Effector memory CD8-positive, alpha-beta T cell (primary cell): Measurements from ENCODE around the gene NATD1.
"Not testable (repeated sequence)": the region's sequence is repeated elsewhere in the genome, so short reads cannot be mapped to it uniquely, and the experiment has no call there.

Experiments
- ATAC-seq: fragments of 150-1000 bp; cut with Tn5 transposase; replicated peaks from 2 replicates; pipeline ENCODE4 v1.10.0; 2021; ENCODE audit warnings: mild to moderate bottlenecking, moderate library complexity
- DNase-seq, 3 experiments: peaks; one replicate each; pipeline ENCODE4 v3.0.0; 2021
- H3K27ac Mint-ChIP-seq, 2 donors: one replicate each; pipeline ENCODE4 v1.8.0; 2022; ENCODE audit warnings: mild to moderate bottlenecking in 2 of 2, mixed read lengths in 2 of 2, moderate library complexity in 2 of 2
- H3K27me3 Mint-ChIP-seq, 2 donors: one replicate each; pipeline ENCODE4 v1.8.0; 2022; ENCODE audit warnings: mixed read lengths in 2 of 2
- H3K36me3 Mint-ChIP-seq: one replicate; pipeline ENCODE4 v1.8.0; 2022; ENCODE audit warnings: mild to moderate bottlenecking, moderate library complexity, mixed read lengths; ENCODE audit not compliant: insufficient read depth
- H3K4me1 Mint-ChIP-seq, 2 donors: one replicate each; pipeline ENCODE4 v1.8.0; 2022; ENCODE audit warnings: low read depth in 2 of 2, mixed read lengths in 2 of 2
- H3K4me3 Mint-ChIP-seq, 2 donors: one replicate each; pipeline ENCODE4 v1.8.0; 2022; ENCODE audit warnings: mild to moderate bottlenecking in 2 of 2, mixed read lengths in 2 of 2, moderate library complexity in 2 of 2
- H3K9me3 Mint-ChIP-seq, 2 donors: one replicate each; pipeline ENCODE4 v1.8.0; 2022; ENCODE audit warnings: mixed read lengths in 2 of 2

Gene NATD1

DNA sequence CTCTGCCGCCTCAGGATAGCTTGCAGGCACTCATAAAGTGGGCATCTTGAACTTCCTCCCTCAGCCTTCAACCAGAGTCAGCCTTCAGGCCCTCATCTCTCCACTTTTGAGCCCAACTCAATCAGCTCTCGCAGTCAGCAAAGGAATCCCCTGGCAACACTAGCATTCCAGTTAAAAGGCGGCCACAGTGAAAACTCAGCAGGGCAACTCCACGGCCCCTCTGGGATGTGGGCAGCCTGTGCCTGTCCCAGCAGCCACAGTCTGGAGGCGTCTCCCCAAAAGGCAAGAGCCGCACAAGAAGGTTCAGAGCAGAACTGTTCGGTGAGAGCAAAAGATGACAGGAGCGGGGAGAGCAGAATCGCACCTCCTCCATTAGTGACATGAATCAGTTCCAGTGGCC is 48.3 kb downstream of the NATD1 start:
- Mint-ChIP-seq H3K4me3 (no peak overlapping the region), H3K9me3 (no peaks in the 10 kb centered on the region), H3K4me1 (peaks cover 22 to 33% of the 10 kb centered on the region in 2 donors), H3K36me3 (peaks cover 7% of the 10 kb centered on the region), H3K27me3 (no peaks in the 10 kb centered on the region), H3K27ac (peak overlapping the region in 1 of 2 donors; percentile 59)
- DNase-seq (no peak), ATAC-seq (no peak)

DNA sequence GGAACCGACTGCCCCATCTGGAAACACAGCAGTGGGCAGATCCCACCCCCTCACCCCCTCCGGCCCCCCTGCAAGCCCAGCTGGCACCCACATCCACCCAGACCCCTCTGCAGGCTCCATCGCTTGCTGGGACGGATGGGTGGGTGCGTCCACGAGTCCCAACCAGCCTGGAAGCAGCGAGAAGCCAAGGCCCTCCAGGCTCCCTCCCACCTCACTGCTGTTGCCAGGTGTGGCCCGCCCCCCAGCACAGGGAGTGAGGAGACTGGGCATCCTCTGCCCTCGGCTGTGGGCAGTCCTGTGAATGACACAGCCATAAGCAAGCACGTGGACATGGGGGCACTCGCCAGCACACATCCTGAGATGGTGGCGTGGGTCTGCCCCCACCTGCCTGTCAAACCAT is 50.7 kb downstream of the NATD1 start:
- H3K27me3 Mint-ChIP-seq: no peaks in the 10 kb centered on the region
- H3K27ac Mint-ChIP-seq: no peak overlapping the region
- ATAC-seq (no peak), DNase-seq (no peak)
- H3K4me1 Mint-ChIP-seq: peaks cover 27 to 36% of the 10 kb centered on the region in 2 donors
- H3K4me3 Mint-ChIP-seq: no peak overlapping the region
- no peaks in the 10 kb centered on the region for H3K9me3 Mint-ChIP-seq
- peaks cover 25% of the 10 kb centered on the region for H3K36me3 Mint-ChIP-seq

DNA sequence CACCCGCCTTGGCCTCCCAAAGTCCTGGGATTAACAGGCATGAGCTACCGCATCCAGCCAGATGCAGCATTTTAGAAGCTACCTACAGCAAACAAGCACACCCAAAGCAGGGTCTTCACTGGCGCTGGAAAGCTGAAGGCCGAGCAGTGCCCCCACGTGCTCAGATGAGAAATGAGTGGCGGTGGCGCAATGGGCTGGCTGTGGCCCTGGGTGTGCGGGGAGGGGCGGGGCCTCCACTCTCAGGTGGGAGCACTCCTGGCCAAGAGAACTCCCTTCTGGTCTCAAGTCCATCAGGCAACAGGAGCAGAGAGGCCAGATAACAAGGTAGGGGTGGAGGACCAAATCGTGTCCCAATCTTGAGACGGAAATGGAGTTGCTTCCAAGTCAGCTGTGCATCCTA is 51.3 kb downstream of the NATD1 start:
- no peaks in the 10 kb centered on the region for H3K27me3 Mint-ChIP-seq
- ATAC-seq (no peak), DNase-seq (no peak)
- no peaks in the 10 kb centered on the region for H3K9me3 Mint-ChIP-seq
- H3K4me1 Mint-ChIP-seq: peaks cover 27 to 36% of the 10 kb centered on the region in 2 donors
- H3K4me3 Mint-ChIP-seq: no peak overlapping the region
- peaks cover 31% of the 10 kb centered on the region for H3K36me3 Mint-ChIP-seq
- H3K27ac Mint-ChIP-seq: peak overlapping the region in 1 of 2 donors; percentile 81

DNA sequence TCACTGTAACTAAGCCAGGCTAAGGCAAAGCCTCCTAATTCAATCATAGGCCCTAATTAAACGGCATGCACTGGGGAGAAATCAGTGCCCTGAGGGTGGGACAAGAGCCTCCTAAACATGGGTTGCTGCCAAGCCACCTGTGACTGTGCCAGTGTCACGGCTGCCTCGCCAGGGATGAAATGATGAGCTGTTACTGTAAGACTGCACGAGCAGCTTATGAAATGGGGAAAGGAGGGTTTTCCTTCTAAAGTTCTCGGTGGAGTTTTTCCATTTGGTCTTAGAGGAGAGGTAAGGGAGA is 52.0 kb downstream of the NATD1 start:
- H3K27ac Mint-ChIP-seq: peak overlapping the region; percentile 59 to 81
- no peaks in the 10 kb centered on the region for H3K27me3 Mint-ChIP-seq
- ATAC-seq: no peak
- H3K9me3 Mint-ChIP-seq: no peaks in the 10 kb centered on the region
- peaks cover 27 to 36% of the 10 kb centered on the region in 2 donors for H3K4me1 Mint-ChIP-seq
- DNase-seq: no peak
- no peak overlapping the region for H3K4me3 Mint-ChIP-seq
- H3K36me3 Mint-ChIP-seq: peaks cover 35% of the 10 kb centered on the region

DNA sequence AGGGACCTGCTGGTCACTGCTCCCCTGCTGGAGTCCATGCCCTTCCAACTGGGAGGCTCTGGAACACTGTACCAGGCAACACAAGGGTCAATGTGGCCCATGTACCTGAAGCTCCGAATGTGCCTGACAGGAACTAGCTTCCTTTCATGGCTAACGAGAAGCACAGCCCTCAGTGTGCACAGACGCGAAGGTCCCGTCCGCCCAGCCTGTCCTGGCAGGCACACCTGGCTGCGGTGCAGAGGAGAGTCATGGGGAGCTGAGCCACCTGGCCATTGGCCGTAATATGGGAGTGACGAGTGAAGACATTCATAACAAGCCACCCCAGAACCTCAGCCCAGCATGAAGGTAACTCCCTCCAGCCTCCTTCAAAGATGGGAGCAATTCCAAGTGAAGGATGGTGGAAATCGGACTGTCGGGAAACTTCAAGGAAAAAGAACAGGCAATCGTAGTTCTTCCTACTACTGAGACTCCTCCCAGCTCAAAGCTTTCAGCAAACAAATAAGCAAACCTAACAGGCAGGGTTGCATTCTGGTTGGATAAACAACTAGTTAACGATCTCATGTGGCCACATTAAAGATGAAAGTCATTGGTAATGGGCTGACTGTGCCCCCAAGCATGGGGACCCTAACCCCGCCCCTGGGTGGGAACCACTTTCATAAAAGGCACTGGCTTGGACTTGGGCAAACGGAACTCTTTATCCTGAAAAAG is 52.5 kb downstream of the NATD1 start:
- ATAC-seq: no peak
- Mint-ChIP-seq H3K27me3 (no peaks in the 10 kb centered on the region), H3K4me1 (peaks cover 27 to 33% of the 10 kb centered on the region in 2 donors), H3K36me3 (peaks cover 37% of the 10 kb centered on the region), H3K4me3 (no peak overlapping the region), H3K9me3 (no peaks in the 10 kb centered on the region), H3K27ac (peak overlapping the region; percentile 59 to 81)
- DNase-seq: no peak

DNA sequence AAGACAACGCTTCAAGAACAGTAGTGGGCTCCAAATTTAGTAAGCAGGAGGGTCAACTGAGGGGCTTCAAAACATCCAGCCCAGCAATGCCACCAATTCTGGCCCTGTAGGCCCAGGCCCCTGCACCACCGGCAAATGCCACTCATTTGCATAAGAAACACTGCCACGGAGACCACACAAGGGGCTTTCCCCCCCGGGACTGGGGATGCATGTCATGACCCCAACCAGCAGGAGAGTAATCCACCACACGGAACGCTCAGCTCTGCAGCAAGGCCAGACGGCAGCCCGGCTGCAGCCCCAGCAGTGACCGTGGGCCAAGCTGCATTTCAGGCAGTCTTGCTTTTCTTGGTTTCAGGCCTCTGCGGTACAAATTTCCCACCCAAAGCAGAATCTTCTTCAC is 53.4 kb downstream of the NATD1 start:
- no peak for ATAC-seq
- Mint-ChIP-seq H3K4me3 (no peak overlapping the region), H3K9me3 (no peaks in the 10 kb centered on the region), H3K27me3 (no peaks in the 10 kb centered on the region), H3K4me1 (peaks cover 26 to 27% of the 10 kb centered on the region in 2 donors), H3K27ac (peak overlapping the region; percentile 12 to 81), H3K36me3 (peaks cover 41% of the 10 kb centered on the region)
- DNase-seq: no peak

DNA sequence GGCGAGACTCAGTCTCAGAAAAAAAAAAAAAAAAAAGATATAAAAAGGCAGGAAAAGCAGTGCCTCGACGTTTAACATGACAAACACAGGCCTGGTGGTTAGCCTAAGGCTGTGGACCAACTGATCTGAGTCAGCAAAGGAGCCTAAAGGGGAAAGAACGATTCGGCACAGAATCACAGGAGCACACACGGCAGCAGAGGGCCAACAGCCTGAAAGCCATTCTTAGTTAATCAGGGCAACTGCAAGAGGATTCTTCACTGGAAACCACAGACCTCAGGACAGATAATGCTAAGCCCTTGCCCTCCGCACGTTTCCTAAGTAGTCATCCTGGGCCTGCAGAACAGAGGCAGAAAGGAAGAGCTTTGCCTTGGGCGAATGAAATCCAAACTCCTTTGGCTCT is 53.9 kb downstream of the NATD1 start:
- Mint-ChIP-seq H3K9me3 (no peaks in the 10 kb centered on the region), H3K36me3 (peaks cover 41% of the 10 kb centered on the region), H3K4me1 (peaks cover 24 to 26% of the 10 kb centered on the region in 2 donors), H3K27me3 (no peaks in the 10 kb centered on the region), H3K27ac (no peak overlapping the region), H3K4me3 (no peak overlapping the region)
- no peak for DNase-seq
- no peak for ATAC-seq

DNA sequence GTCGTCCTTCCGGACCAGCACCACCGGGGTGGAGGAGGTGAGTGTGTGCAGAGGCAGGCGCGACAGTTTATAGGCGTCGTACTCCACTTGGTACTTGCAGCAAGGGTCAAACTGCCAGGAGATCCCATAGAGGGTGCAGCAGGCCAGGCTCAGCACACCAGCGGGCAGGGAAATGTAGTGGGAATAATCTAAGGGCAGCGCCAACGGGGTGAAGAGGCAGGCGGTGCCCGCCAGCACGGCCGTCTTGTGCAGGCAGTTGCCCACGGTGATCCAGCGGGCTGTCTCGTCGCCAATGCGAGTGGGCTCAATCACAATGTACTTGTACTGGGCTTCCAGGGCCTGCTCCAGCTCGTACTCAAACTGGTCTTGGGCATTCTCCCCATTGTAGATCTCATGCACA is 54.8 kb downstream of the NATD1 start:
- no peak for DNase-seq
- Mint-ChIP-seq H3K27ac (no peak overlapping the region), H3K9me3 (no peaks in the 10 kb centered on the region), H3K27me3 (no peaks in the 10 kb centered on the region), H3K36me3 (peaks cover 41% of the 10 kb centered on the region), H3K4me3 (no peak overlapping the region), H3K4me1 (peaks cover 23 to 26% of the 10 kb centered on the region in 2 donors)
- ATAC-seq: no peak

DNA sequence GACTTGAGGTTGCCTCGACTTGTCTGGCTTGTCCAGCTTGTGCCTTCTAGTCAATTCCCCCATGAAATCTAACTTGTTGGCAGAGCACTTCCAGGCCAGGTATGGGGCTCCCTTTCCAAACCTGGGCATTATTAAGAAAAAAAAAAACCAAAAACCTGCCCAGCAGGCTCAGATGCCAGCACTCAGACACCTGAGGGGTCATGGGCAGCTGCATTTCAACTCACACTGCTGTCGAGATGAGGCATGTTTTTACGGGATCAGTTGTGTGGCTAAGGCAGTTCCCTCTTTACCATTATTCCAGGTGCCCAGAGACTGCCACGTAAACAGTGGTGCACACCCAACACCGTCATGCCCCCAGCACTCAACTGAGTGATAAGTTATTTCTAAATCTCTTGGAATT is 57.1 kb downstream of the NATD1 start:
- H3K4me1 Mint-ChIP-seq: peaks cover 17 to 22% of the 10 kb centered on the region in 2 donors

DNA sequence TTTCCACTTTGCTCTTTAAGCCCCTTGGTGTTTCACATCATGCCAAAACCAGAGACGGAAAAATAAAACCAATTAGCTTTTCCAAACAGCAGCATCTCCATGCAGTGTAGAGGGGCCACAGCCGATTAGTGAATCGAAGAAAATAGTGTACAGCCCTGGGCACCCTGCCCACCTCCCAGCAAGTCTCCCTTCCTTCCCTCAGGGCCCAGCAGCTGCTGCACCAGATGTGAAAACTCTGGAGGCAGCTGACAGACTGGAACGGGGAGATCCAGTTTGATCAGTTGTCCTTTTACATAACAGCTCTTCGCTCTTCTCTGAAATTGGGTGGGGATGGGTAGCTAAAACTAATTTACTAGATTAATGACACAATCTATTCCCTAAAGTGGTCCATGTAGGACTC is 58.5 kb downstream of the NATD1 start:
- Mint-ChIP-seq H3K4me3 (no peak overlapping the region), H3K27me3 (no peaks in the 10 kb centered on the region), H3K9me3 (no peaks in the 10 kb centered on the region), H3K27ac (peak overlapping the region; percentile 70 to 81), H3K36me3 (peaks cover 40% of the 10 kb centered on the region), H3K4me1 (peaks cover 9 to 12% of the 10 kb centered on the region in 2 donors)
- ATAC-seq (no peak), DNase-seq (no peak)

More for the DNA sequence above, 57.1 kb downstream of the NATD1 start:
- Mint-ChIP-seq H3K4me3 (no peak overlapping the region), H3K36me3 (peaks cover 40% of the 10 kb centered on the region), H3K9me3 (no peaks in the 10 kb centered on the region), H3K27ac (no peak overlapping the region), H3K27me3 (no peaks in the 10 kb centered on the region)
- no peak for DNase-seq
- ATAC-seq: no peak

DNA sequence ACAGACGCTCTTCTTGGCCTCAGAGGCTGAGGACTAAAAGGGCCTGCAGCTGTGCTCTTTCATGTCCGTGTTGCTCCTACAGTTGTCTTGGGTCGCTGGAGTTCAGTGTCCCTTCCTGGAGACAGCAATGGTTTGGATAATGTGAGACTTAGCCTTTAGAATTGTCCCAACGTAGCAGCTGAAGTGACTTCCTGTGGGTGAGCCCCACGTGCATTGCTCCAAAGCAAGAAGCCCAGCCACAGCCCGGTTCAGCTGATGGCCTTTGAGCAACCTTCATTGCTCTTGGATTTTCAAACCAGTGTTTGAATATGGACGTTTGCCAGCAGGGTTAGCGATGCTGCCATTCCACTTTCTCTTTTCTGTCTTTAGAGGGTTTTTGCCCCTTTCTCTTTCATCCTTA is 59.0 kb downstream of the NATD1 start:
- Mint-ChIP-seq H3K27me3 (no peaks in the 10 kb centered on the region), H3K27ac (peak overlapping the region in 1 of 2 donors; percentile 81), H3K4me3 (no peak overlapping the region), H3K9me3 (no peaks in the 10 kb centered on the region), H3K4me1 (peaks cover 5 to 8% of the 10 kb centered on the region in 2 donors), H3K36me3 (peaks cover 39% of the 10 kb centered on the region)
- ATAC-seq: no peak
- no peak for DNase-seq

DNA sequence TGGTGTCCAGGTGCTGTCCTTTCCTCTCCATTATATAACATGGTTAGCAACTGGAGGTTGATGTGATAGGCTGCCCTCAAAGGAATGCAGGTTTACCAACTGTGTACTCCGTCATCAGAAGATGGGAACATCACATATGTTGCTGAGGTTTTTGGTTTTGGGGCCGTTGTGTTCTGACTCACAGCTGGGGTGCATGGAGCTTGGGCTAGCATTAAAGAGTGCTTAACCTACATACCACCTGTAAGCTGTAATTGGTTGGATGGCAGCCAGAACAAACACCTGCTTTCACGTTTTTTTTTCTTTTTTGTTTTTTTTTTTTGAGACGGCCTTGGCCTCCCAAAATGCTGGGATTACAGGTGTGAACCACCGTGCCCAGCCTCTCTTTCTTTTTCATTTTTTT is 60.2 kb downstream of the NATD1 start:
- peak overlapping the region; percentile 44 to 86 for H3K27ac Mint-ChIP-seq
- H3K4me3 Mint-ChIP-seq: no peak overlapping the region
- ATAC-seq (no peak), DNase-seq (no peak)
- peaks cover 28% of the 10 kb centered on the region for H3K36me3 Mint-ChIP-seq
- H3K9me3 Mint-ChIP-seq: no peaks in the 10 kb centered on the region
- peaks cover 5 to 7% of the 10 kb centered on the region in 2 donors for H3K4me1 Mint-ChIP-seq
- no peaks in the 10 kb centered on the region for H3K27me3 Mint-ChIP-seq

DNA sequence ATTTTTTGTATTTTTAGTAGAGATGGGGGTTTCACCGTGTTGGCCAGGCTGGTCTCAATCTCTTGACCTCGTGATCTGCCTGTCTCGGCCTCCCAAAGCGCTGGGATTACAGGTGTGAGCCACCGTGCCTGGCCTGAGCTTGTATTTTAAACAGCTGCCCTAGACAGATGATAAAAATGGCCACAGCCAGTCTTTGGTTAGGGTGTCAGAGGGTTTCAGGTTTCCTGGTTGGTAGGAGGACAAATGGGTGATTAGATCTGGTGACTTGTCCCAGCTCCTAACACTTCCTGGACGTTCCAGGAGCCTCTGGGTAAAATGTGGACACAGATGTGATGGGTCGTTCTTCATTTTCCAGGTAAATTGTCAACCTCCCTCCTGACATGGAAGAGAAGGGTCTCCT is 60.8 kb downstream of the NATD1 start:
- Mint-ChIP-seq H3K36me3 (peaks cover 22% of the 10 kb centered on the region), H3K27ac (peak overlapping the region; percentile 44 to 86)
- not testable (repeated sequence) for H3K27me3 Mint-ChIP-seq, H3K9me3 Mint-ChIP-seq, H3K4me1 Mint-ChIP-seq, ATAC-seq, DNase-seq, H3K4me3 Mint-ChIP-seq

DNA sequence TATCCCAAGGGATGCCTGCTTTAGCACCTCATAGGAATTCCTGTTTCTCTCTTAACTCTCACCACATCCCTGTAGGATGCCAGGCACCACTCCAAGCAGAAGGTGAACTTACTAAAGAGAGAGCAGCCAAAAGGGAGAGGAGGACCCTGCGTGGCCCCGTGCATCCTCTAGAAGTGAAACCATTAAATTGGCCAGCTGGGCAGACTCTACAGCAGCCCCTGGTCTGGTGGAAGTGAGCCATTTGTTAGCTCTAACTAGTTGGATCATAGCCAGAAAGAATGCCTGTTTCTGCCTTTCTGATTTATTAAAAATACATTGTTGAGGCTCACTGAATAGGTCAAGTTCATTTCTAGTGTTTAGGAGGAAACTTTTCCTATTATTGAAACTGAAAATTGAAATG is 61.5 kb downstream of the NATD1 start:
- Mint-ChIP-seq H3K27me3 (no peaks in the 10 kb centered on the region), H3K9me3 (no peaks in the 10 kb centered on the region), H3K4me3 (no peak overlapping the region), H3K27ac (peak overlapping the region in 1 of 2 donors; percentile 44), H3K4me1 (peaks cover 5 to 7% of the 10 kb centered on the region in 2 donors), H3K36me3 (peaks cover 15% of the 10 kb centered on the region)
- ATAC-seq (no peak), DNase-seq (no peak)
